ENCODE measurements around the gene TBX1. TPM values are rescaled to one million over a fixed set of nuclear protein-coding genes. Genes with fewer than 3 reads are reported as not detected.
"Not testable (repeated sequence)": the region's sequence is repeated elsewhere in the genome, so short reads cannot be mapped to it uniquely, and the experiment has no call there.

The TBX1 gene
- polyA plus RNA-seq, 5 donors, result 6.9 to 16.8 (median 8.5) TPM

GRCh38 chr22:19722178-19722981 is 38.2 kb upstream of the TBX1 start:
- no peak for DNase-seq

GRCh38 chr22:19722982-19723231 is 37.7 kb upstream of the TBX1 start:
- no peak for DNase-seq

DNA sequence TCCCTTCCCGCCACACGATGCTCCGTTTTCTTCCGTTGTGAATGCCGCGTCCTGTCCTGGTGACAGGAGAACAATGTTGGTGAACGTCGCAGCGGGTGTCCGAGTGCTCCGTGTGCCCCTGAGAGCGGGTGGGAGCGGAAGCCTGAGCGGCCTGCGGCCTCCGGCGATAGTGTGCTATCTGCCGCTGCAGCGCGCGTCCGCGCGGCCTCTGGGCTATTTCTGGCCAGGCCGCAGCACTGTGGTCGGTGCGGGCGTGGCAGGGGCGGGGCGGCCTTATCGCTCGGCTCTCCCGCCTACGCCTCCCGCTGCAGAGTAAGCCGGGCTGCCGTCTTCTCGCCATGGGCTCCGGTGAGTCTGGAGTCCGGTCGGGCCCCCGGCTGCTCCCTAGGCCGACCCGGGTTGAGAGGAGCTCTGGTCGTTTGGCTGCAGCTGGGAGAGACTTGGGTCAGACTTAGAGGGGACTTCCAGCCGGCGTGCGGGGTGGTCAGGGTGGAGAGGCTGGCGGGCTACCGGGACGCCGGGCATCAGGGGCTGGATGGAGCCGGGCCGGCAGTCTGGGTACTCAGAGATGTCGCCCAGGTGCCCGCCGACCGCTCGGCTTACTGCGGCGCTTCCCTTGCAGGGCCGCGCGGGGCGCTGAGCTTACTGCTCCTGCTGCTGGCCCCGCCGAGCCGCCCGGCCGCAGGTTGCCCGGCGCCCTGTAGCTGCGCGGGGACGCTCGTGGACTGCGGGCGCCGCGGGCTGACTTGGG is 37.2 kb upstream of the TBX1 start, which contains the start of gene GP1BB:
Gene GP1BB (plus strand): TSS at position 308 of the 751 bp plus-strand sequence. CDS start 31 bp downstream, at position 339.
- no peak for DNase-seq

DNA sequence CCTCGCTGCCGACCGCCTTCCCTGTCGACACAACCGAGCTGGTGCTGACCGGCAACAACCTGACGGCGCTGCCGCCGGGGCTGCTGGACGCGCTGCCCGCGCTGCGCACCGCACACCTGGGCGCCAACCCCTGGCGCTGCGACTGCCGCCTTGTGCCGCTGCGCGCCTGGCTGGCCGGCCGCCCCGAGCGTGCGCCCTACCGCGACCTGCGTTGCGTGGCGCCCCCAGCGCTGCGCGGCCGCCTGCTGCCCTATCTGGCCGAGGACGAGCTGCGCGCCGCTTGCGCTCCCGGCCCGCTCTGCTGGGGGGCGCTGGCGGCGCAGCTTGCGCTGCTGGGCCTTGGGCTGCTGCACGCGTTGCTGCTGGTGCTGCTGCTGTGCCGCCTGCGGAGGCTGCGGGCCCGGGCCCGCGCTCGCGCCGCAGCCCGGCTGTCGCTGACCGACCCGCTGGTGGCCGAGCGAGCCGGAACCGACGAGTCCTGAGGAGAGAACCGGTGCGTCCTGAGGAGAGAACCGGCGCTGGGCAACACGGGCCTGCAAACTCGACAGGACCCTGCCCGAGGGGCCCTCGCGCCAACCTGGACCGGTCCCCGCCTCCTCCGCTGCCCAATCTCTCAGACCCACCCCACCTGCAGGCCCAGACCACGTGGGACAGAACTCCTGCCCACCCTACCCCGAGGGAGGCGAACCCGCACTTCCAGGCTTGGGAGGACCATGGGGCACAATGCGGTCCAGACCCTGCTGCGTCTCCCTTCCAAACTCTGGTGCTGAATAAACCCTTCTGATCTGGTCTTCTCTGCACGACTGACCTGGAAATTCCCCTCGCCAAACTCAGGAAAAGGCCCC is 36.4 kb upstream of the TBX1 start:
- no peak for DNase-seq

DNA sequence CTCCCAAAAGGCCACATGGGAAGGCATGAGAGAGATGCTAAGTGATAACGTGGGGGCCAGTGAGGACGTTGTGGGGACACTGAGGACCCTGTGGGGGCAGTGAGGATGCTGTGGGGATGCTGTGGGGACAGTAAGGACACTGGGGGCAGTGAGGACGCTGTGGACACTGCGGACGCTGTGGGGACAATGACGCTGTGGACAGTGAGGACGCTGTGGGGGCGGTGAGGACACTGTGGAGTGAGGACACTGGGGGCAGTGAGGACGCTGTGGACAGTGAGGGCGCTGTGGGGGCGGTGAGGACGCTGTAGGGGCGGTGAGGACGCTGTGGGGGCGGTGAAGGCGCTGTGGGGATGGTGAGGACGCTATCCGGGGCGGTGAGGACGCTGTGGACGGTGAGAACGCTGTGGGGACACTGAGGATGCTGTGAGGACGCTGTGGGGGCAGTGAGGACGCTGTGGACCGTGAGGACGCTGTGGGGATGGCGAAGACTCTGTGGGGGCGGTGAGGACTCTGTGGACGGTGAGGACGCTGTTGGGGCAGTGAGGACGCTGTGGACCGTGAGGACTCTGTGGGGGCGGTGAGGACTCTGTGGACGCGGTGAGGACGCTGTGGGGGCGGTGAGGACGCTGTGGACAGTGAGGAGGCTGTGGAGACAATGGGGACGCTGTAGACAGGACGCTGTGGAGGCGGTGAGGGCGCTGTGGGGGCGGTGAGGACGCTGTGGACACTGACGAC is 35.5 kb upstream of the TBX1 start:
- DNase-seq, result no peak

GRCh38 chr22:19726064-19726788 is 34.4 kb upstream of the TBX1 start:
- DNase-seq, result not testable (repeated sequence)

GRCh38 chr22:19727310-19728150 is 33.0 kb upstream of the TBX1 start:
- DNase-seq, result no peak

- no peak for DNase-seq
Observed at GRCh38 chr22:19728271-19728670, 32.3 kb upstream of the TBX1 start.

DNA sequence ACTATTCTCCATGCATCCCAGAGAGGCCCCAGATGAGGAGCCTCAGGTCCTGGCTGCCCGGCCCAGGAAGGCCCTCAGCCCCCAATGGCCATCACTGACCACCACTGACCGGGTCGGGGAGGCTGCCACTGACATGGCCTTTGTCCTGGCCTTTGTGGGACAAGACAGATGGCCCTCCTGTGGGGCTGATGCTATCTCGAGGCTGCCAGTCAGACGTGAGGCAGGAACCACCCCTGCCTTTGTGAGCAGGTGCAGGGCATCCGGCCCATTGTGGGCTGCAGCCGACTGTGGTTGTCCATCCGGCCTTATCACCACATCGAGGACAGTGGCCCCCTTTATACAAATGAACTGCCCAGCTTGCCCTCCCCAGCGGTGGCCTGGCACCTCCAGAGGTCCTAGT is 31.7 kb upstream of the TBX1 start:
- DNase-seq, result no peak

- DNase-seq, result no peak
Observed at GRCh38 chr22:19729507-19729906, 31.1 kb upstream of the TBX1 start.

GRCh38 chr22:19730198-19730597 is 30.4 kb upstream of the TBX1 start:
- no peak for DNase-seq

DNA sequence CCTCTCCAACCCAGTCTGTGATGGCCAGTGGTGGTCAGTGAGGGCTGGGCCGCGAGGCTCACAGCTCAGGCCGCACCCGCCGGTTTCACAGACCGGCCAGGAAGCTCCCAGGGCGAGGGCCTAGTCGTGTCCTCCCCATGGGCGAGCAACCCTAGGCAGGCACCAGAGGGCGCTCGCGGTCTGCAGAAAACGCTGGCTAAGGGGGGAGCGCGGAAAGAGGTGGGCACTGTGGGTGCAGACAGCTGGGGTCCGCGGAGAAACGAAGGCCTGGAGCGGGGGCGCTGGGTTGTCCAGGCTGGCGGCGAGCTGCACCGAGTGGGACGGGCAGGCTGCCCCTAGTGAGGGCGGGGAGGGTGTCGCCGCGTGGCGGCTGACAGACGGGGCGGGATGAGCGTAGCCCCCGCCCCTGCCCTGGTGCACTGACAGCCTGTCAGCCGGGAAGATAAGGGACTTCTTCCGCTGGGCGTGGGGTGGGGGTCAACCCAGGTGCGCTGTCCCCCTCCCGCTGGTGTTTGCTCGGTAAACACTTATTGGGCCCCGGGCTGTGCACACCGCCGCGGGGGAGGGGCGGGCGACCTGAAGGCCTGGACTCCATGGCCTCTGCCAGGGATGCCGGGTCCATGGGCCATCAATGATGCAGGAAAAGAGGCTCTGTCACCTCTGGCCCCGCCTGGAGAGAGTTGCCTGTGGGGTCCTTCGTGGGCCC is 29.8 kb upstream of the TBX1 start:
- DNase-seq, result peak; percentile 72 to 81

DNA sequence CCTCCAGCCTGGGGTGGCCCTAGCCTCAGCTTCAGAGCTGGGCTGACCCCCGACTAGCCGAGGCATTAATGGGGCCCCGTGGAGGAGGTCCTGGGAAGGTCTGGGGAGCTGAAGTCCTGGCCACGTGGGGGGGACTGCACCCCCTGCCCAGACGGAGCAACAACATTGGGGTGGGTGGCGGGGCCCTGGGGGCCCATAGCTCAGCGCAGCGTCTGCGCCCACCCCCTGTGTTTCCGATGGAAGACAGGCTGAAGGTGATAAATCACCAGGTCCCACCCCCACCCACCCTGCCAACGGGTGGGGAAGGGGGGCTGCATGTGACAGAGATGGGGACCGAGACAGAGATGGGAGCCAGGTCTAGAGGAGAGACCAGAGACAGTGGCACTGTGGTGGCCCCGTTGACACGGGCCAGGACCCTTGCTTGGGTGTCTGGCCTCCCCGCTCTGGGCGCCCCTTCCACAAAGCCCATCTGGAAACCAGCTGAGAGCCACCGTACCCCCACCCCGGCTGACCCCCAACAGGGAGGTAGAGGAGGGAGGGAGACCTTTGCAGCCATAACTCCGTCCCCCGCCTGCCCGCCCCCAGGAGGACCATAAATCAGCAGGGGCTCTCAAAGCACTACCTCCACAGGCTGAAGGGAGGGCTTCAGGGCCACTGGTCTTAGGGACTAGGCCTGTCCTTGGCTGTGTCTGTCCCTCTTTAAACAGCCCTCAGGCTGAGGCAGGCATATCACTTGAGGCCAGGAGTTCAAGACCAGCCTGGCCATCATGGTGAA is 29.0 kb upstream of the TBX1 start:
- no peak for DNase-seq

- no peak for DNase-seq
Observed at GRCh38 chr22:19732403-19733113, 28.0 kb upstream of the TBX1 start.

DNA sequence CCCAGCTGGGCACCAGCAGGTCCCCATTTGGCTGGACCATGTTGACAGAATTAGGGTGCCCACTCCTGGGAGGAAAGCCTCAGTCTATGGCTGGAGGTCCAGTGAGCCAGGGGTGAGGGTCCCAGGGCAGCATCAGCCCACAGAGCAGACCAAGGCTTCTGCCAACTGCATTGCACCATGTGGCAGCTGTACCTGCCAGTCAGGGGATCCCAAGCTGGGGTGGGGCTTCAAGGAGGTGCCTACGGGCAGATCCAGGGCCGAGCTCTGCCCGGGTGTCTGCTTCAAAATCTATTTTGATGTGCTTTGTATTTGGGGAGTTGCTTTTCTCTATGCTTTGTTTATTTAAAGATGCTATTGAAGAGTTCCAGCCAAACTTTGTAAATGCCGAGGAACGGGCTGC is 26.8 kb upstream of the TBX1 start:
- DNase-seq, result no peak

DNA sequence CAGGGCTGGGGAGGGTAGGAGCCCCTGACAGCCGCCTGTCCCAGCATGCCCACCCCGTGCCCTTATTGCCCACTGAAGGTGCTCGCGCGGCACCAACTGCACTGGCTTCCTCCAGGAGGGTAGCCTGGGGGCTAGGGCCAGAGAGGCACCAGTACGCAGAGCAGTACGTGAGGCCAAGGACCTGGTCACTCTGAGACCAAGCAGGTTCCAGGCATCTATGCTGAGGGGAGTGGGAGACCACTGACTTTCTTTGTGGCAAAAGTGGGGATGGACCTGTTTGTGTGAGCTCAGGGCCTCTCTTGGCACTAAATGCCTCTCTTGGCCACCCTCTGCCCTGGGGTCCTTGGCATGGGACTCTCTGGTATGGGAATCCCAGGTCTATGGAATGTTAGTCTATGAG is 26.4 kb upstream of the TBX1 start:
- no peak for DNase-seq

GRCh38 chr22:19734837-19735382 is 25.7 kb upstream of the TBX1 start:
- no peak for DNase-seq
